Lung (tissue), 12 donors: ENCODE measurements around the gene CABP4. TPM values are rescaled to one million over a fixed set of nuclear protein-coding genes. Genes with fewer than 3 reads are reported as not detected.

ENCODE experiments used
- ATAC-seq: fragments of 200-7000 bp; cut with Tn5 transposase; one replicate; pipeline ENCODE4 v1.9.1; 2020; ENCODE audit warnings: moderate number of reproducible peaks; ENCODE audit not compliant: insufficient read depth, low FRiP score
- DNase-seq, 3 donors: peaks; one replicate each; pipeline ENCODE4 v3.0.0-alpha.2; 2013 to 2017
- H3K27ac ChIP-seq, 2 donors: one replicate each; pipeline ENCODE4 v1.5.1; 2013; ENCODE audit warnings: mild to moderate bottlenecking in 2 of 2, moderate library complexity in 2 of 2, control low read depth in 1 of 2, inconsistent platforms in 1 of 2, low read depth in 1 of 2, low read length in 1 of 2
- H3K27me3 ChIP-seq, 3 donors: one replicate each; pipeline ENCODE4 v1.5.1; 2013; ENCODE audit warnings: low read length in 2 of 3; ENCODE audit not compliant: control insufficient read depth in 3 of 3, insufficient read depth in 3 of 3
- H3K36me3 ChIP-seq, 4 donors: one replicate each; pipeline ENCODE4 v1.5.1; 2013; ENCODE audit warnings: low read length in 4 of 4, mild to moderate bottlenecking in 1 of 4, moderate library complexity in 1 of 4; ENCODE audit not compliant: control insufficient read depth in 4 of 4, insufficient read depth in 4 of 4
- H3K4me1 ChIP-seq, 5 donors: one replicate each; pipeline ENCODE4 v1.5.1; 2013; ENCODE audit warnings: low read length in 5 of 5, mild to moderate bottlenecking in 2 of 5, moderate library complexity in 1 of 5; ENCODE audit not compliant: control insufficient read depth in 5 of 5, insufficient read depth in 5 of 5
- H3K4me3 ChIP-seq: one replicate; pipeline ENCODE4 v1.5.1; 2013; ENCODE audit warnings: mild to moderate bottlenecking, control low read depth, moderate library complexity
- H3K9ac ChIP-seq, 2 donors: one replicate each; pipeline ENCODE4 v1.5.1; 2013; ENCODE audit warnings: low read length in 2 of 2, control low read depth in 1 of 2; ENCODE audit not compliant: insufficient read depth in 1 of 2
- H3K9me3 ChIP-seq, 4 donors: one replicate each; pipeline ENCODE4 v1.5.1; 2013; ENCODE audit warnings: low read length in 3 of 4, mild to moderate bottlenecking in 1 of 4, moderate library complexity in 1 of 4; ENCODE audit not compliant: control insufficient read depth in 4 of 4, insufficient read depth in 3 of 4
- CTCF ChIP-seq: IDR thresholded peaks from 2 replicates; pipeline ENCODE4 v1.5.1; 2012; ENCODE audit warnings: mild to moderate bottlenecking; ENCODE audit errors: control extremely low read depth, extremely low read depth
- WGBS, 2 donors: extraction: QIAGEN DNeasy Blood & Tissue Kit; methylation state at CpG; one replicate each; pipeline ENCODE4 v1.1.7; 2013; 5-methylcytosine and 5-hydroxymethylcytosine counted together
- polyA plus RNA-seq, 2 donors: library from polyadenylated mRNA; stranded (reverse); fragments of 200-250 nt; gene quantifications; one replicate each; pipeline ENCODE4 v1.2.1, GENCODE V29; 2013
- total RNA-seq, 2 donors: library from RNA; depleted of rRNA in 1 of 2; stranded (reverse); fragments of >200 nt in 1 of 2; gene quantifications; one replicate each; pipeline ENCODE4 v1.2.1, GENCODE V29; 2014 to 2021
- donor health status: control.
- donor health status: control.
- donor health status: Bipolar disorder and iron deficiency.
- donor health status: healthy.
- donor health status: DM: yes; HTN: yes; CAD: no.

The CABP4 gene
- total and polyA plus RNA-seq, 4 donors: 0.96 to 5.3 (median 2.3) TPM

GRCh38 chr11:67505605-67506396 is 50.6 kb downstream of the CABP4 start:
- peak overlapping the region; percentile 7 for H3K4me3 ChIP-seq
- H3K36me3 ChIP-seq: peaks cover 0 to 10% (median 3%) of the 10 kb centered on the region in 4 donors
- ATAC-seq (peak; percentile 49), DNase-seq (peak; percentile 81 to 85 (median 84))
- no peaks in the 10 kb centered on the region for H3K9me3 ChIP-seq
- peak; percentile 96 for TF ChIP-seq CTCF
- peak overlapping the region in 1 of 2 donors; percentile 49 for H3K9ac ChIP-seq
- no peaks in the 10 kb centered on the region for H3K27me3 ChIP-seq
- peak overlapping the region; percentile 89 to 96 for H3K27ac ChIP-seq
- 10 to 15% methylated on average over 17 of the region's 17 CpGs for WGBS, 2 donors
- peaks cover 0 to 34% (median 10%) of the 10 kb centered on the region in 5 donors for H3K4me1 ChIP-seq

GRCh38 chr11:67506426-67507051 is 51.4 kb downstream of the CABP4 start:
- peak overlapping the region in 1 of 2 donors; percentile 49 for H3K9ac ChIP-seq
- peaks cover 0 to 2% (median 0%) of the 10 kb centered on the region in 3 donors for H3K27me3 ChIP-seq
- no peak for ATAC-seq
- DNase-seq: no peak
- no peaks in the 10 kb centered on the region for H3K9me3 ChIP-seq
- peak overlapping the region; percentile 89 to 96 for H3K27ac ChIP-seq
- H3K4me1 ChIP-seq: peaks cover 0 to 34% (median 10%) of the 10 kb centered on the region in 5 donors
- peaks cover 0 to 5% (median 2%) of the 10 kb centered on the region in 4 donors for H3K36me3 ChIP-seq
- no peak for TF ChIP-seq CTCF
- 81 to 88% methylated on average over 16 of the region's 16 CpGs for WGBS, 2 donors
- H3K4me3 ChIP-seq: no peak overlapping the region

- WGBS, 2 donors: 26 to 34% methylated on average over 33 of the region's 33 CpGs
- peak overlapping the region; percentile 66 for H3K4me3 ChIP-seq
- H3K27me3 ChIP-seq: peaks cover 0 to 2% (median 0%) of the 10 kb centered on the region in 3 donors
- peaks cover 0 to 3% (median 0%) of the 10 kb centered on the region in 4 donors for H3K36me3 ChIP-seq
- no peak for TF ChIP-seq CTCF
- H3K9me3 ChIP-seq: no peaks in the 10 kb centered on the region
- peaks cover 0 to 34% (median 10%) of the 10 kb centered on the region in 5 donors for H3K4me1 ChIP-seq
- H3K9ac ChIP-seq: no peak overlapping the region
- no peak for ATAC-seq
- peak overlapping the region; percentile 94 to 96 for H3K27ac ChIP-seq
- no peak for DNase-seq
Observed at GRCh38 chr11:67507242-67507863, 52.2 kb downstream of the CABP4 start.
